Measurements from ENCODE around the gene ZNF358. TPM values are rescaled to one million over a fixed set of nuclear protein-coding genes. Genes with fewer than 3 reads are reported as not detected.

Gene ZNF358
- total and polyA plus RNA-seq, 7 donors = 29.3 to 120 (median 64.5) TPM

GRCh38 chr19:7476777-7477494 is 39.0 kb upstream of the ZNF358 start:
- Histone ChIP-seq H3K27me3 (no peaks in the 10 kb centered on the region), H3K9me3 (no peaks in the 10 kb centered on the region), H3K27ac (no peak overlapping the region), H3K4me1 (peaks cover 0 to 13% (median 11%) of the 10 kb centered on the region in 4 donors), H3K4me3 (no peak overlapping the region), H3K36me3 (peaks cover 2 to 14% (median 7%) of the 10 kb centered on the region in 4 donors)
- intact Hi-C loops (cut with DNase I) = no loop called here
- no peak for DNase-seq
- TF ChIP-seq CTCF (IDR thresholded peaks at IDR 0.05) = no peak
- TF ChIP-seq POLR2A (IDR thresholded peaks at IDR 0.05) = no peak
- no peak for TF ChIP-seq EP300 (IDR thresholded peaks at IDR 0.05)
- TF ChIP-seq POLR2AphosphoS5 (IDR thresholded peaks at IDR 0.05) = no peak
- 86 to 91% methylated on average over 35 of the region's 35 CpGs for WGBS, 2 donors

- no peaks in the 10 kb centered on the region for H3K9me3 ChIP-seq
- TF ChIP-seq EP300 (IDR thresholded peaks at IDR 0.05) (no peak), CTCF (IDR thresholded peaks at IDR 0.05) (no peak), POLR2A (IDR thresholded peaks at IDR 0.05) (no peak), POLR2AphosphoS5 (IDR thresholded peaks at IDR 0.05) (no peak)
- WGBS, 2 donors = 91 to 94% methylated on average over 10 of the region's 10 CpGs
- intact Hi-C loops (cut with DNase I) = no loop called here
- H3K4me3 ChIP-seq = no peak overlapping the region
- no peak for DNase-seq
- H3K27ac ChIP-seq = peak overlapping the region in 1 of 4 donors; percentile 1
- peaks cover 0 to 14% (median 12%) of the 10 kb centered on the region in 4 donors for H3K4me1 ChIP-seq
- H3K27me3 ChIP-seq = no peaks in the 10 kb centered on the region
- peaks cover 0 to 6% (median under 1%) of the 10 kb centered on the region in 4 donors for H3K36me3 ChIP-seq
Measured at GRCh38 chr19:7477758-7478157, 38.1 kb upstream of the ZNF358 start.

DNA sequence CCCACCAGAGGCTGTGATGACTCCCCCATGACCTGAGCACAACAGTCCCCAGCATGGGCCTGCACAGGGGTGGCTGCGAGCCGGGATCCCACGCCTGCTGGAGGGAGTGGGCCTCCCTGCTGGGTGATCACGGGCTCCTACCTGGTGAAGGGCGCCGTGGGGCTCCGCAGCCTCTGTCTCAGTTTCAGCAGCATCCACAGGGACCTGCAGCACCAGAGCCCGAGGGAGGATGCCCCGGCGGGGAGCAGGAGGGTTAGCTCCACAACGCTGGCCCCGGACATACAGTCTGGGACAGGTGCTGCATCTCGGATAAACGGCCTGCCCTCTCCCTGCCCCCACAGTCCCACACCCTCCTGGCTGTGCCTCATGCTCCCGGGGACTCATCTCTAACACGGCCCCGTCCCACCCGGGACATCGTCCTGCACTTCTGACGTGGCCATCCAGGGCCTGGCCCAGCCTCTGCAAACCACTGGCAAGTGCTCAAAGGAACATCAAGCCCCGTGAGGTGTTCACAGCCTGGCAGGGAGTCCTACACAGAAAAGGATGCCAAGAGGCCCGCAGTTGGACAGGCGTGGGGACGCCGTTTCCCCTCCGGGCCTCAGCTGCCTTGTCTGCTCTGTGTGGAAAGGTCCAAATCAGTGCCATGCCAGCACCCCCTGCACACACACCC is 37.6 kb upstream of the ZNF358 start:
- H3K4me1 ChIP-seq = peaks cover 0 to 19% (median 15%) of the 10 kb centered on the region in 4 donors
- 76 to 81% methylated on average over 26 of the region's 26 CpGs for WGBS, 2 donors
- H3K27me3 ChIP-seq = no peaks in the 10 kb centered on the region
- H3K27ac ChIP-seq = peak overlapping the region in 2 of 4 donors; percentile 1 to 15
- H3K36me3 ChIP-seq = peaks cover 0 to under 1% (median 0%) of the 10 kb centered on the region in 4 donors
- intact Hi-C loops (cut with DNase I) = no loop called here
- TF ChIP-seq POLR2AphosphoS5 (IDR thresholded peaks at IDR 0.05) = peak in 3 of 4 donors; percentile 7 to 64 (median 56)
- TF ChIP-seq POLR2A (IDR thresholded peaks at IDR 0.05) = no peak
- no peaks in the 10 kb centered on the region for H3K9me3 ChIP-seq
- peak; percentile 87 for DNase-seq
- H3K4me3 ChIP-seq = no peak overlapping the region

DNA sequence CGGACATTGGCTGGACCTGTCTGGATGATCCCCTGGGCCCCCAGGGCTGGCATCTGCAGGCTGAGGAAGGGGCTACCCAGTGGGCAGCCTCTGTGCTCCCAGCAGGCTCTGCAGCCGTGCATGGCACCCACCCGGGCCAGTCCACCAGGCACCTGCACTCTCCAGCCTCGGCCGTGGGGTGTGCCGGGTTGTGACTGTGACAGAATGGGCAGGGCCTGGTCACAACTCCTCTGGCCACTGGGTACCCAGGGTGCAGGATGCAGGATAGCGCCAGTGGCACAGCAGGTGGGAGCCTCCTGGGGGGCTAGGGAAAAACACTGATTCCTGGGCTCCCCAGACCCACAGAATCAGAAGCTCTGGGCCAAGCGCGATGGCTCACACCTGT is 37.1 kb upstream of the ZNF358 start:
- H3K36me3 ChIP-seq = no peaks in the 10 kb centered on the region
- DNase-seq = no peak
- no peak overlapping the region for H3K4me3 ChIP-seq
- no peaks in the 10 kb centered on the region for H3K27me3 ChIP-seq
- intact Hi-C loops (cut with DNase I) = no loop called here
- no peak overlapping the region for H3K27ac ChIP-seq
- no peaks in the 10 kb centered on the region for H3K9me3 ChIP-seq
- WGBS, 2 donors = 88 to 90% methylated on average over 9 of the region's 9 CpGs
- peaks cover 0 to 21% (median 16%) of the 10 kb centered on the region in 4 donors for H3K4me1 ChIP-seq
- TF ChIP-seq POLR2A (IDR thresholded peaks at IDR 0.05) (no peak), EP300 (IDR thresholded peaks at IDR 0.05) (no peak), POLR2AphosphoS5 (IDR thresholded peaks at IDR 0.05) (peak in 2 of 4 donors; percentile 2 to 42), CTCF (IDR thresholded peaks at IDR 0.05) (no peak)

GRCh38 chr19:7480222-7480969 is 35.5 kb upstream of the ZNF358 start:
- H3K27ac ChIP-seq = peak overlapping the region in 1 of 4 donors; percentile 55
- WGBS, 2 donors = 81 to 87% methylated on average over 11 of the region's 11 CpGs
- DNase-seq = no peak
- peaks cover 0 to 21% (median 16%) of the 10 kb centered on the region in 4 donors for H3K4me1 ChIP-seq
- no peak overlapping the region for H3K4me3 ChIP-seq
- intact Hi-C loops (cut with DNase I) = no loop called here
- H3K9me3 ChIP-seq = no peaks in the 10 kb centered on the region
- TF ChIP-seq CTCF (IDR thresholded peaks at IDR 0.05) (no peak), POLR2AphosphoS5 (IDR thresholded peaks at IDR 0.05) (peak in 1 of 4 donors; percentile 10)
- no peaks in the 10 kb centered on the region for H3K27me3 ChIP-seq
- H3K36me3 ChIP-seq = no peaks in the 10 kb centered on the region

All from sigmoid colon (tissue), 7 donors.